HCT116 (cell line): ENCODE results near the gene HOTAIR. TPM values are rescaled to one million over a fixed set of nuclear protein-coding genes. Genes with fewer than 3 reads are reported as not detected.

Source experiments
- ATAC-seq: fragments of 200-7000 bp; cut with Tn5 transposase; 2 replicates; pipeline ENCODE4 v1.9.1; 2020; ENCODE audit warnings: mild to moderate bottlenecking, moderate library complexity
- BruUV-seq: library from RNA; stranded (reverse); fragments of 400-500 nt; replicated peaks from 2 replicates; lab custom pipeline; 2021; lab: Mats Ljungman, UMichigan
- CTCF ChIA-PET: fragments of 300-600 bp; sonication (Branson Sonifier 250); formaldehyde crosslinking; loops from one replicate; lab custom pipeline; 2021; ENCODE audit warnings: antibody characterized with exemption; lab: Charles Lee
- POLR2A ChIA-PET: fragments of 300-600, 350-600 bp; sonication (Branson Sonifier 250); formaldehyde crosslinking; loops from one replicate; lab custom pipeline; 2021; ENCODE audit warnings: antibody characterized with exemption; lab: Charles Lee
- RAD21 ChIA-PET, 2 experiments: fragments of 300-600 bp; sonication (Branson Sonifier 250); formaldehyde crosslinking; loops; one replicate each; lab custom pipeline; 2023; ENCODE audit warnings: low total read pairs in 2 of 2; ENCODE audit not compliant: uncharacterized antibody in 2 of 2, unreplicated experiment in 2 of 2, low non-redundant PET in 1 of 2; lab: Charles Lee
- DNase-seq: peaks from one replicate; pipeline ENCODE4 v3.0.0-alpha.2; 2010; ENCODE audit warnings: low read depth, low spot score
- H2AFZ ChIP-seq: fragments of 200-600 bp; shearing (Covaris generic), sonication (generic); 2 replicates; pipeline ENCODE4 v1.6.1; 2017; ENCODE audit warnings: low read depth, mixed run types, mixed read lengths, antibody characterized with exemption, low read length; ENCODE audit not compliant: poor library complexity, severe bottlenecking
- H3K27ac ChIP-seq: 2 replicates; pipeline ENCODE4 v1.5.1; 2012; ENCODE audit warnings: low read depth, low read length
- H3K27me3 ChIP-seq: fragments of 200-600 bp; sonication (generic); 2 replicates; pipeline ENCODE4 v1.6.1; 2016; ENCODE audit warnings: mixed run types, low read length, mixed read lengths; ENCODE audit not compliant: insufficient read depth
- H3K36me3 ChIP-seq, 2 experiments: fragments of 200-500 bp in 1 of 2; fragments of 200-600 bp in 1 of 2; sonication (Bioruptor generic) in 1 of 2; sonication (generic) in 1 of 2; 2 replicates each; pipeline versions ENCODE4 v1.5.1 to v1.6.1; 2014 to 2016; ENCODE audit warnings: low read length in 2 of 2, inconsistent platforms in 1 of 2, mixed read lengths in 1 of 2, mixed run types in 1 of 2; ENCODE audit not compliant: insufficient read depth in 2 of 2, control insufficient read depth in 1 of 2
- H3K4me1 ChIP-seq, 2 experiments: fragments of 200-600 bp in 1 of 2; sonication (generic) in 1 of 2; 2 replicates each; pipeline versions ENCODE4 v1.5.1 to v1.6.1; 2012 to 2017; ENCODE audit warnings: low read length in 2 of 2, inconsistent platforms in 1 of 2, mild to moderate bottlenecking in 1 of 2, mixed read lengths in 1 of 2, mixed run types in 1 of 2, moderate library complexity in 1 of 2; ENCODE audit not compliant: insufficient read depth in 2 of 2, control insufficient read depth in 1 of 2
- H3K4me2 ChIP-seq: fragments of 200-600 bp; sonication (generic); 2 replicates; pipeline ENCODE4 v1.6.1; 2017; ENCODE audit warnings: mixed run types, low read length, mixed read lengths
- H3K4me3 ChIP-seq, 2 experiments: fragments of 200-600 bp in 1 of 2; sonication (generic) in 1 of 2; replicated peaks in 1 of 2; 2 replicates each; pipeline ENCODE4 v1.5.1; 2011 to 2016; ENCODE audit warnings: low read length in 2 of 2, control low read depth in 1 of 2, low read depth in 1 of 2, mild to moderate bottlenecking in 1 of 2, mixed read lengths in 1 of 2, mixed run types in 1 of 2
- H3K79me2 ChIP-seq: fragments of 200-600 bp; sonication (generic); 2 replicates; pipeline ENCODE4 v1.6.1; 2017; ENCODE audit warnings: mild to moderate bottlenecking, mixed run types, low read length, moderate library complexity, mixed read lengths; ENCODE audit not compliant: insufficient read depth
- H3K9ac ChIP-seq: fragments of 200-600 bp; sonication (generic); 2 replicates; pipeline ENCODE4 v1.6.1; 2016; ENCODE audit warnings: low read length, mixed read lengths
- H3K9me2 ChIP-seq: fragments of 200-600 bp; sonication (generic), shearing (Covaris generic); 2 replicates; pipeline ENCODE4 v1.6.1; 2017; ENCODE audit warnings: mixed run types, mild to moderate bottlenecking, moderate library complexity; ENCODE audit not compliant: insufficient read depth
- H3K9me3 ChIP-seq, 2 experiments: fragments of 200-500 bp in 1 of 2; fragments of 200-600 bp in 1 of 2; sonication (Bioruptor generic) in 1 of 2; sonication (generic) in 1 of 2; 2 replicates each; pipeline ENCODE4 v1.6.1; 2014 to 2017; ENCODE audit warnings: low read length in 2 of 2, mixed read lengths in 2 of 2, inconsistent platforms in 1 of 2, low read depth in 1 of 2, mild to moderate bottlenecking in 1 of 2, mixed run types in 1 of 2, moderate library complexity in 1 of 2; ENCODE audit not compliant: control insufficient read depth in 1 of 2, insufficient read depth in 1 of 2
- H4K20me1 ChIP-seq: fragments of 200-600 bp; sonication (generic), shearing (Covaris generic); 2 replicates; pipeline ENCODE4 v1.6.1; 2017; ENCODE audit warnings: mixed run types, mild to moderate bottlenecking, moderate library complexity; ENCODE audit not compliant: insufficient read depth
- ATF3 ChIP-seq: IDR thresholded peaks from 2 replicates; pipeline ENCODE4 v1.6.1; 2012
- CEBPB ChIP-seq: IDR thresholded peaks from 2 replicates; pipeline ENCODE4 v1.6.1; 2012; ENCODE audit warnings: low read depth
- EGR1 ChIP-seq: IDR thresholded peaks from 2 replicates; pipeline ENCODE4 v1.6.1; 2012; ENCODE audit warnings: low read depth
- ELF1 ChIP-seq: IDR thresholded peaks from 2 replicates; pipeline ENCODE4 v1.6.1; 2012; ENCODE audit warnings: low read depth, borderline replicate concordance
- EZH2 ChIP-seq: fragments of 200-600 bp; sonication (generic); IDR thresholded peaks from 2 replicates; pipeline ENCODE4 v1.6.1; 2017; ENCODE audit warnings: antibody characterized with exemption, mixed run types
- EZH2phosphoT487 ChIP-seq: fragments of 200-600 bp; IDR thresholded peaks from 2 replicates; pipeline ENCODE4 v1.6.1; 2018; ENCODE audit warnings: antibody characterized with exemption, borderline replicate concordance
- FOSL1 ChIP-seq: IDR thresholded peaks from 2 replicates; pipeline ENCODE4 v1.6.1; 2012; ENCODE audit warnings: low read depth
- MAX ChIP-seq: IDR thresholded peaks from 2 replicates; pipeline ENCODE4 v1.6.1; 2012
- POLR2A ChIP-seq: IDR thresholded peaks from 2 replicates; pipeline ENCODE4 v1.7.0; 2011; ENCODE audit warnings: borderline replicate concordance; ENCODE audit not compliant: insufficient read depth, insufficient read length; ENCODE audit errors: extremely low read depth
- POLR2AphosphoS5 ChIP-seq: IDR thresholded peaks from 2 replicates; pipeline ENCODE4 v1.6.1; 2011; ENCODE audit warnings: mild to moderate bottlenecking, low read depth, low read length, moderate library complexity
- RAD21 ChIP-seq: IDR thresholded peaks from 2 replicates; pipeline ENCODE4 v1.6.1; 2012; ENCODE audit warnings: low read depth, mild to moderate bottlenecking
- REST ChIP-seq: IDR thresholded peaks from 2 replicates; pipeline ENCODE4 v1.6.1; 2012; ENCODE audit warnings: low read depth
- SIN3A ChIP-seq: IDR thresholded peaks from 2 replicates; pipeline ENCODE4 v1.6.1; 2012; ENCODE audit warnings: low read depth
- SP1 ChIP-seq: IDR thresholded peaks from 2 replicates; pipeline ENCODE4 v1.6.1; 2012; ENCODE audit warnings: low read depth
- SRF ChIP-seq: IDR thresholded peaks from 2 replicates; pipeline ENCODE4 v1.6.1; 2012; ENCODE audit warnings: low read depth
- TCF7L2 ChIP-seq: IDR thresholded peaks from 2 replicates; pipeline ENCODE4 v1.7.0; 2011; ENCODE audit warnings: borderline replicate concordance, inconsistent platforms; ENCODE audit not compliant: insufficient read depth, insufficient read length; ENCODE audit errors: extremely low read depth
- YY1 ChIP-seq: IDR thresholded peaks from 2 replicates; pipeline ENCODE4 v1.6.1; 2011; ENCODE audit warnings: low read length, low read depth, moderate library complexity, mild to moderate bottlenecking; ENCODE audit not compliant: insufficient replicate concordance; ENCODE audit errors: extremely low read depth
- ZFX ChIP-seq: fragments of 450-650 bp; IDR thresholded peaks from 2 replicates; pipeline ENCODE4 v1.6.1; 2017
- intact Hi-C: fragments of 100-400 bp; cut with micrococcal nuclease; formaldehyde crosslinking; loops from 2 replicates; pipeline ENCODE4 v1.10.0; 2022
- total RNA-seq: library from RNA; stranded (reverse); gene quantifications from one replicate; pipeline ENCODE4 v1.2.1, GENCODE V29; 2021; ENCODE audit not compliant: unreplicated experiment
- TF ChIP-seq, protein P1 (sequence below), 3 experiments: fragments of 200-600 bp in 1 of 3; sonication (generic) in 1 of 3; IDR thresholded peaks in 2 of 3; conservative IDR thresholded peaks in 1 of 3; 2 replicates each; pipeline ENCODE4 v1.5.1; 2012 to 2017; ENCODE audit warnings: low read depth in 2 of 3, low read length in 2 of 3, antibody characterized with exemption in 1 of 3, borderline replicate concordance in 1 of 3, control low read depth in 1 of 3, mild to moderate bottlenecking in 1 of 3, mixed read lengths in 1 of 3, mixed run types in 1 of 3, moderate library complexity in 1 of 3; ENCODE audit not compliant: insufficient read depth in 1 of 3

HOTAIR gene
- total RNA-seq, 1 experiment from 2014 or later, result 0.25 TPM

GRCh38 chr12:53990311-53991076, 15.7 kb upstream of the HOTAIR start:
- Histone ChIP-seq H3K9ac (0 out of 2 replicates have a peak overlapping the region, but pooled peaks have one; percentile 45), H3K9me2 (no peaks in the 10 kb centered on the region), H3K9me3 (no peaks in the 10 kb centered on the region), H3K4me2 (no peak overlapping the region), H3K27ac (no peak overlapping the region), H3K4me3 (no peak overlapping the region), H3K36me3 (no peaks in the 10 kb centered on the region), H2AFZ (no peak overlapping the region), H4K20me1 (no peaks in the 10 kb centered on the region), H3K27me3 (no peaks in the 10 kb centered on the region), H3K4me1 (peaks cover 9 to 21% of the 10 kb centered on the region in 2 experiments), H3K79me2 (peaks cover 3% of the 10 kb centered on the region; the same call in 1 of the 2 replicates)
- intact Hi-C loops, result no loop called here
- BruUV-seq, result no TSS peak
- RAD21 ChIA-PET, result interaction anchor here in 1 of 2 experiments (0.7 kb wide), 1 partner anchor 201 kb away, joined by 3 read pairs; no protein-coding TSS in a partner anchor
- no peak for DNase-seq
- CTCF ChIA-PET, result interaction anchor here (1.1 to 2.0 kb wide), 4 partner anchors 200 to 226 kb away, joined by 3 to 8 read pairs (median 3); no protein-coding TSS in a partner anchor
- no peak for ATAC-seq
- POLR2A ChIA-PET, result interaction anchor here (0.6 to 2.2 kb wide), 3 partner anchors 9 to 473 kb away, joined by 3 to 6 read pairs (median 3); partner anchors contain the start of gene HOXC9
- TF ChIP-seq EZH2phosphoT487 (no peak), YY1 (no peak), POLR2A (no peak), POLR2AphosphoS5 (no peak), EZH2 (no peak), SRF (no peak), RAD21 (no peak), SIN3A (no peak), REST (no peak), CEBPB (no peak), TCF7L2 (no peak), ELF1 (no peak), ATF3 (no peak), MAX (no peak), FOSL1 (no peak), SP1 (no peak), EGR1 (no peak), ZFX (no peak)
- TF ChIP-seq, protein P1, sequence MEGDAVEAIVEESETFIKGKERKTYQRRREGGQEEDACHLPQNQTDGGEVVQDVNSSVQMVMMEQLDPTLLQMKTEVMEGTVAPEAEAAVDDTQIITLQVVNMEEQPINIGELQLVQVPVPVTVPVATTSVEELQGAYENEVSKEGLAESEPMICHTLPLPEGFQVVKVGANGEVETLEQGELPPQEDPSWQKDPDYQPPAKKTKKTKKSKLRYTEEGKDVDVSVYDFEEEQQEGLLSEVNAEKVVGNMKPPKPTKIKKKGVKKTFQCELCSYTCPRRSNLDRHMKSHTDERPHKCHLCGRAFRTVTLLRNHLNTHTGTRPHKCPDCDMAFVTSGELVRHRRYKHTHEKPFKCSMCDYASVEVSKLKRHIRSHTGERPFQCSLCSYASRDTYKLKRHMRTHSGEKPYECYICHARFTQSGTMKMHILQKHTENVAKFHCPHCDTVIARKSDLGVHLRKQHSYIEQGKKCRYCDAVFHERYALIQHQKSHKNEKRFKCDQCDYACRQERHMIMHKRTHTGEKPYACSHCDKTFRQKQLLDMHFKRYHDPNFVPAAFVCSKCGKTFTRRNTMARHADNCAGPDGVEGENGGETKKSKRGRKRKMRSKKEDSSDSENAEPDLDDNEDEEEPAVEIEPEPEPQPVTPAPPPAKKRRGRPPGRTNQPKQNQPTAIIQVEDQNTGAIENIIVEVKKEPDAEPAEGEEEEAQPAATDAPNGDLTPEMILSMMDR (IDR thresholded peaks at IDR 0.05 in 2 of 3, conservative IDR thresholded peaks at IDR 0.05 in 1 of 3; ENCODE audit: borderline replicate concordance in 1 of 3, insufficient read depth in 1 of 3, low read depth in 2 of 3, low read length in 2 of 3), result no peak
